GM12801 (cell line): ENCODE data around the gene PRDM16.

Source experiments
- TF ChIP-seq, protein P1 (sequence below): IDR thresholded peaks from one replicate; pipeline ENCODE4 v1.5.1; 2011; ENCODE audit warnings: control low read depth; ENCODE audit not compliant: insufficient read length; ENCODE audit errors: extremely low read depth

The PRDM16 gene

DNA sequence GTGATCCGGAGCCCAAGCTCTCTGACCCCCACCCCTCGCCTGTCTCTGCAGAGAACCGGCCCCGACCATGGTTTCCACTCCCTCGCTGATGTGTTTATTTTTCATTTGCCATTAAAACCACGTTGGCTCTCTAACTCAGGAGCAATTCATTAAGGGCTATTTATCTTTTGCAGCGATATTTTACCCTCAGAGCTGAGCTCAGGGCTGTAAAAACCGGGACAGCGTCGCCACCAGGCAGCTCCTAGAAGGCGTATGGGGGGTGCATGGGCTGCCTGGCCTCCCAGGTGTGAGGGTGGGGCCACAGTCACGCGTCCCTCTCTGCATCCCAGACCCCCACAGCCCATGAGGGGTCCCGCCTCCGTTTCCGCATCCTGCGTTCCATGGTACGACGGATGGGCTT, 71.4 kb downstream of the PRDM16 start:
- TF ChIP-seq, protein P1, sequence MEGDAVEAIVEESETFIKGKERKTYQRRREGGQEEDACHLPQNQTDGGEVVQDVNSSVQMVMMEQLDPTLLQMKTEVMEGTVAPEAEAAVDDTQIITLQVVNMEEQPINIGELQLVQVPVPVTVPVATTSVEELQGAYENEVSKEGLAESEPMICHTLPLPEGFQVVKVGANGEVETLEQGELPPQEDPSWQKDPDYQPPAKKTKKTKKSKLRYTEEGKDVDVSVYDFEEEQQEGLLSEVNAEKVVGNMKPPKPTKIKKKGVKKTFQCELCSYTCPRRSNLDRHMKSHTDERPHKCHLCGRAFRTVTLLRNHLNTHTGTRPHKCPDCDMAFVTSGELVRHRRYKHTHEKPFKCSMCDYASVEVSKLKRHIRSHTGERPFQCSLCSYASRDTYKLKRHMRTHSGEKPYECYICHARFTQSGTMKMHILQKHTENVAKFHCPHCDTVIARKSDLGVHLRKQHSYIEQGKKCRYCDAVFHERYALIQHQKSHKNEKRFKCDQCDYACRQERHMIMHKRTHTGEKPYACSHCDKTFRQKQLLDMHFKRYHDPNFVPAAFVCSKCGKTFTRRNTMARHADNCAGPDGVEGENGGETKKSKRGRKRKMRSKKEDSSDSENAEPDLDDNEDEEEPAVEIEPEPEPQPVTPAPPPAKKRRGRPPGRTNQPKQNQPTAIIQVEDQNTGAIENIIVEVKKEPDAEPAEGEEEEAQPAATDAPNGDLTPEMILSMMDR: no peak

DNA sequence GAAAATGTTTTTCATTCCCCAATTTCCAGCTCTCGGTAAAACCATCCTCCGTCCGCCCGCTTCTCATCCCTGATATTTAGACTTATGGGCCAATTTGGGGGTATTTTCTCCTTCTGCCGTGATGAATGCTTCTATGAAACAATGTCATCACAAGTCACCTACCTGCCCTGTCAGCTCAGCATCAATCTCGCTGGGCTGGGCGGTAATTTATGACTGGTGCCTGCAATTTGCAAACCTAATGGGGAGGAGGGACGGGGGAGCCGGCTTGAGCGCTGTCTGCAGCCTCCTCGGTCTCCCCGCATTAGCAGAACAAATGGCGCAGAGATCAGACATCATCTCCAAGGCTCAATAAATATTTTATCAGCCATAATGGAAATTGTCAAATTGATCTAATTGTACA, 72.1 kb downstream of the PRDM16 start:
- TF ChIP-seq, protein P1: no peak

DNA sequence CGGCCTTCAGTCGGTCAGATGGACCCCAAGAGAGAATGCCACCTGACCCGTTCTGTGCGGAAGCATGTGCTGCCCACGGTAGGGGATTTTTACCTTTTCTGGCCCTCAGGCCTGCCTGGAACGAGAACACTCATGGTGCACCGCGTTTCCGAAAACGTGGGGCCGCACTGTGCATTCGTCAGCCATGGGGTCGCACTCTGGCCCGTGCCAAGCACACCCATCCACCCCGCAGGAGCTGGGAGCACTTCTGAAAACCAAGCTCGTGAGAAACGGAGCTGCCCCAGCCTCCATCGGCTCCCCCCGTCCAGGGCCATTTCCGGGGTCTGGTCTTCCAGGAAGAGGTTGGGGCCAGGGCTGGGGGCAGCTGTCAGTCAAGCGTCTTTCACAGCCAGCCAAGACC, 72.8 kb downstream of the PRDM16 start:
- TF ChIP-seq, protein P1: no peak

DNA sequence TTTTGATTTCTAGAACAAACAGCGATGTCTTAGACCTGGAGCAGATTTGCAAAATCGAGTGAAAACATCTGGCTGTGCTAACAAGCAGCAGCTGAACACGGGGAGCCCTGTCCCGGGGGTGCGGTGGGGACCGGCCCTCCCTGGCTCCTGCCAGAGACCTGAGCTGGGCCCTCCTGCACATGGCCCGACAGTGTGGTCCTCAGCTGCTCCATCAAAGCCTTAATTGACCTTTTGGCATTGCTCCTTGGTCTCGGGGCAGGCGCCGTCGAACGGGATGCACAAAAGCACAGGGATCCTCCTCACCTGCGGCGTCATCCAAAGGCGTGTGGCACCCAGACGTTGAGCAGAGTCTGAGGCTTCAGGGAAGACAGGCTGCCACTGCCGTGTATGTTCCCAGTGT, 73.2 kb downstream of the PRDM16 start:
- TF ChIP-seq, protein P1: no peak

DNA sequence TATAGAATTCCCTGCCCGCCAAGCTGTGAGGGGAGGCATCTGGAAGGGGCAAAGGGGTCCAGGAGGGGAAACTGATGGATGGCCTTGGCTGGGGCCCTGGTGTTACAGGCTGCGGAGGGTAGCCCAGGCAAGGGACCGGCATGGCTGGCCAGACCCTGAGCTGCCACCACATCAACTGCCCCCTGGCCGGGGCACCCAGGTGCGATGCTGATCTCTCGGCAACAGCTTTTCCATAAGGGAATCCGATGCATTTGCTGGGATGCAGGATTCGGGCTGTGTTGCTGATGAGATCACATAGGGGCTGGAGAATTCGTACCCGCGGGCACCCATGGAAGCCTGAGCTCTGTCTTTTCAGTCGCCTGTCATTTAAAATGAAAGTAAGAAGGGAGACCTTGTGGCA, 73.7 kb downstream of the PRDM16 start:
- TF ChIP-seq, protein P1: no peak

DNA sequence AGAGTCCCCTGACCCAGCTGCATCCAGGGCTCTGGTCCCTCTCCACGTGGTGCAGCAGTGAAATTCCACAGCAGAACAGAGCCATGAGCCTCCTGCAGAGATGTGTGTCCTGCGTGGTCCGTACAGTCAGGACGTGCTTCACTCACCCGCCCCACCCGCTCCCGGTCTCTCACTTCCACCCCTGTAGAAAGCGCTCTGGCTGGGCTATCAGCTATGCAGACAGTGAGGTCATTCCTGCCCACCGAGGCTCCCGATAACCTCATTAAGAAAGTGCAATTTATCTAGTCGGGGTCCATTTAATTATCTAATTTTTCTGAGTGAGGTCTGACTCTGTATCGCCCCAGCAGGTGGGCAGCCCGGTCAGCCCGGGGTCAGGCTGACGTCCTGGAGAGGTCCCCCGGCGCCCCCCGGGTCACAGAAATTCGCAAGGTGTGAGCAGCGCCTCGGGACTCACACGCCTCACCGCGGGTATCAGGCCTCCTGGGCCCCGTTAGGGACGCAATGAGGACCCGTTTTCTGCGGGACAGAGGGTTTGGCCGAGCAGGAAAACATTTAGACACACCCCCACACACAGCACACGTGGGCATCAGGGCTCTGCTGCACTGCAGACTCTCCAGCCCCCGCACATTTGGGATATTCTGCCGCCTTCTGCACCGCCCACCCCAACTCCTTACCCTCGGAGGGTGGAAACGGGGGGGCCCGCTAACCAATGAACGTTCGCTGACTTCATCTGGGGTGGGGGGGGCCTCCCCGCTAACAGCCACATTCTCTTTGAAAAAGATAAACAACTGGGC, 76.7 kb downstream of the PRDM16 start:
- TF ChIP-seq, protein P1: no peak

DNA sequence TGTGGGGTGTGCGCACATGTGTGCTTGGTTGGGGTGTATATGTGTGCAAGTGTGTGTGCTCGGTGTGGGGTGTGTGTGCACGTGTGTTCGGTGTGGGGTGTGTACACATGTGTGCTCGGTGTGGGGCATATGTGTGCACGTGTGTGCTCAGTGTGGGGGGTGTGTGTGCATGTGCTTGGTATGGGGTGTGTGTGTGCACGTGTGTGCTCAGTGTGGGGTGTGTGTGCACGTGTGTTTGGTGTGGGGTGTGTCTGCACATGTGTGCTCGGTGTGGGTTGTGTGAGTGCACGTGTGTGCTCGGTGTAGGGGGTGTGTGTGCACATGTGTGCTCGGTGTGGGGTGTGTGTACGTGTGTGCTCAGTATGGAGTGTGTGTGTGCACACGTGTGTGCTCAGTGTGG, 77.5 kb downstream of the PRDM16 start:
- TF ChIP-seq, protein P1: no peak

DNA sequence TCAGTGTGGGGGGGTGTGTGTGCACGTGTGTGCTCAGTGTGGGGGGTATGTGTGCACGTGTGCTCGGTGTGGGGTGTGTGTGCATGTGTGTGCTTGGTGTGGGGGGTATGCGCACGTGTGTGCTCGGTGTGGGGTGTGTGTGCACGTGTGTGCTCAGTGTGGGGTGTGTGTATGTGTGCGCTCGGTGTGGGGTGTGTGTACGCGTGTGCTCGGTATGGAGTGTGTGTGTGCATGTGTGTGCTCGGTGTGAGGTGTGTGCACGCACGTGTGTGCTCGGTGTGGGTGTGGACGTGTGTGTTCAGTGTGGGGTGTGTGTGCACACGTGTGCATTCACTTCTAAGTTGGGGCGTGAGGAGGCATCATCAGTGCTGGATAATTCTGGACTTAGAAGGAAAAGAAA, 77.9 kb downstream of the PRDM16 start:
- TF ChIP-seq, protein P1: no peak
